HG03469 (cell line): ENCODE results near the gene CCDC184.
"Not testable (repeated sequence)": the region's sequence is repeated elsewhere in the genome, so short reads cannot be mapped to it uniquely, and the experiment has no call there.

ENCODE experiments used
- ATAC-seq: cut with Tn5 transposase; IDR thresholded peaks from one replicate; pipeline ENCODE4 v1.9.1; 2021; ENCODE audit warnings: mild to moderate bottlenecking, moderate library complexity, moderate number of reproducible peaks; ENCODE audit not compliant: unreplicated experiment

Gene CCDC184

GRCh38 chr12:48201516-48201915 is 18.1 kb downstream of the CCDC184 start:
- ATAC-seq, result no peak

- ATAC-seq, result no peak
These were observed 19.3 kb downstream of the CCDC184 start for GRCh38 chr12:48202766-48203165.

- ATAC-seq, result no peak
These were observed 19.7 kb downstream of the CCDC184 start, which contains the start of gene OR10AD1 for GRCh38 chr12:48203192-48203591. Gene OR10AD1 (minus strand): TSS chr12:48203292. CDS start chr12:48203292, 0 bp downstream.

- not testable (repeated sequence) for ATAC-seq
These were observed 26.1 kb downstream of the CCDC184 start for GRCh38 chr12:48209495-48209894.

GRCh38 chr12:48216785-48217184 is 33.3 kb downstream of the CCDC184 start:
- ATAC-seq, result no peak

GRCh38 chr12:48219631-48220030 is 36.2 kb downstream of the CCDC184 start:
- ATAC-seq, result no peak

GRCh38 chr12:48220701-48221100 is 37.3 kb downstream of the CCDC184 start:
- no peak for ATAC-seq

- no peak for ATAC-seq
These were observed 38.2 kb downstream of the CCDC184 start for GRCh38 chr12:48221645-48222044.

- ATAC-seq, result not testable (repeated sequence)
These were observed 41.1 kb downstream of the CCDC184 start for GRCh38 chr12:48224533-48224932.

- not testable (repeated sequence) for ATAC-seq
These were observed 47.9 kb downstream of the CCDC184 start for GRCh38 chr12:48231169-48231958.
